Thymus (tissue), 11 donors: ENCODE results near the gene MUC5B. TPM values are rescaled to one million over a fixed set of nuclear protein-coding genes. Genes with fewer than 3 reads are reported as not detected.
"Not testable (repeated sequence)": the region's sequence is repeated elsewhere in the genome, so short reads cannot be mapped to it uniquely, and the experiment has no call there.

Experiments used
- DNase-seq, 9 donors: peaks; one replicate each; pipeline ENCODE4 v3.0.0-alpha.2; 2013; ENCODE audit warnings: low spot score in 9 of 9, low read depth in 6 of 9, missing footprints in 1 of 9
- H3K27ac ChIP-seq, 2 donors: one replicate each; pipeline ENCODE4 v1.5.1; 2013; ENCODE audit warnings: control low read depth in 1 of 2, low read depth in 1 of 2, low read length in 1 of 2, mild to moderate bottlenecking in 1 of 2, moderate library complexity in 1 of 2
- H3K27me3 ChIP-seq, 2 donors: one replicate each; pipeline ENCODE4 v1.5.1; 2013; ENCODE audit warnings: low read length in 1 of 2; ENCODE audit not compliant: control insufficient read depth in 2 of 2, insufficient read depth in 1 of 2
- H3K36me3 ChIP-seq, 2 donors: one replicate each; pipeline ENCODE4 v1.5.1; 2013; ENCODE audit warnings: low read length in 1 of 2, mild to moderate bottlenecking in 1 of 2, moderate library complexity in 1 of 2; ENCODE audit not compliant: control insufficient read depth in 2 of 2, insufficient read depth in 2 of 2
- H3K4me1 ChIP-seq, 2 donors: one replicate each; pipeline ENCODE4 v1.5.1; 2013; ENCODE audit warnings: low read length in 2 of 2; ENCODE audit not compliant: control insufficient read depth in 2 of 2, insufficient read depth in 2 of 2
- H3K4me3 ChIP-seq, 2 donors: one replicate each; pipeline ENCODE4 v1.5.1; 2013; ENCODE audit warnings: low read length in 2 of 2, control low read depth in 1 of 2, mild to moderate bottlenecking in 1 of 2
- H3K9me3 ChIP-seq, 2 donors: one replicate each; pipeline ENCODE4 v1.5.1; 2013; ENCODE audit warnings: low read length in 1 of 2, mild to moderate bottlenecking in 1 of 2; ENCODE audit not compliant: control insufficient read depth in 2 of 2, insufficient read depth in 1 of 2
- WGBS: extraction: QIAGEN DNeasy Blood & Tissue Kit; methylation state at CpG from one replicate; pipeline ENCODE4 v1.1.7; 2013; 5-methylcytosine and 5-hydroxymethylcytosine counted together
- polyA plus RNA-seq: library from polyadenylated mRNA; stranded (reverse); fragments of 200-250 nt; gene quantifications from one replicate; pipeline ENCODE4 v1.2.3, GENCODE V29; 2013
- total RNA-seq: library from RNA; stranded (reverse); fragments of 120-200 nt; gene quantifications from one replicate; pipeline ENCODE4 v1.2.4, GENCODE V29; 2013
- donor health status: healthy.

MUC5B gene
- total and polyA plus RNA-seq, 2 donors, result under 0.01 to 0.02 TPM

DNA sequence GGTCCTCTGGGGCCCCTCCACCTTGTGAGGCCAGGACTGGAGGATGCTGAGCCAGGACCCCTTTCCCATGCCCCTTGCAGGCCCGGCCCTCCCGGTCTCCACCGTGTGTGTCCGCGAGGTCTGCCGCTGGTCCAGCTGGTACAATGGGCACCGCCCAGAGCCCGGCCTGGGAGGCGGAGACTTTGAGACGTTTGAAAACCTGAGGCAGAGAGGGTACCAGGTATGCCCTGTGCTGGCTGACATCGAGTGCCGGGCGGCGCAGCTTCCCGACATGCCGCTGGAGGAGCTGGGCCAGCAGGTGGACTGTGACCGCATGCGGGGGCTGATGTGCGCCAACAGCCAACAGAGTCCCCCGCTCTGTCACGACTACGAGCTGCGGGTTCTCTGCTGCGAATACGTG, 17.9 kb downstream of the MUC5B start:
- Histone ChIP-seq H3K9me3 (peaks cover 8 to 42% of the 10 kb centered on the region in 2 donors), H3K27ac (no peak overlapping the region), H3K4me3 (no peak overlapping the region), H3K36me3 (no peaks in the 10 kb centered on the region), H3K4me1 (no peaks in the 10 kb centered on the region), H3K27me3 (no peaks in the 10 kb centered on the region)
- no peak for DNase-seq
- WGBS, result 97% methylated on average over 25 of the region's 25 CpGs

DNA sequence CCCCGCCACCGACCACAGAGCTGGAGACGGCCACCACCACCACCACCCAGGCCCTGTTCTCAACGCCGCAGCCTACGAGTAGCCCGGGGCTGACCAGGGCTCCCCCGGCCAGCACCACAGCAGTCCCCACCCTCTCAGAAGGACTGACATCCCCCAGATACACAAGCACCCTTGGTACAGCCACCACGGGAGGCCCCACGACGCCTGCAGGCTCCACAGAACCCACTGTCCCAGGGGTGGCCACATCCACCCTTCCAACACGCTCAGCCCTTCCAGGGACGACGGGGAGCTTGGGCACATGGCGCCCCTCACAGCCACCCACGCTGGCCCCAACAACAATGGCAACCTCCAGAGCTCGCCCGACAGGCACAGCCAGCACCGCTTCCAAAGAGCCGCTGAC, 18.8 kb downstream of the MUC5B start:
- Histone ChIP-seq H3K4me3 (no peak overlapping the region), H3K27ac (no peak overlapping the region), H3K4me1 (no peaks in the 10 kb centered on the region), H3K36me3 (no peaks in the 10 kb centered on the region), H3K27me3 (no peaks in the 10 kb centered on the region), H3K9me3 (peaks cover 12 to 50% of the 10 kb centered on the region in 2 donors)
- no peak for DNase-seq
- 96% methylated on average over 20 of the region's 20 CpGs for WGBS

DNA sequence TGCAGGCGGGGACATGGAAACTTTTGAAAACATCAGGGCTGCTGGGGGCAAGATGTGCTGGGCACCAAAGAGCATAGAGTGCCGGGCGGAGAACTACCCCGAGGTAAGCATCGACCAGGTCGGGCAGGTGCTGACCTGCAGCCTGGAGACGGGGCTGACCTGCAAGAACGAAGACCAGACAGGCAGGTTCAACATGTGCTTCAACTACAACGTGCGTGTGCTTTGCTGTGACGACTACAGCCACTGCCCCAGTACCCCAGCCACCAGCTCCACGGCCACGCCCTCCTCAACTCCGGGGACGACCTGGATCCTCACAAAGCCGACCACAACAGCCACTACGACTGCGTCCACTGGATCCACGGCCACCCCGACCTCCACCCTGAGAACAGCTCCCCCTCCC, 19.4 kb downstream of the MUC5B start:
- Histone ChIP-seq H3K9me3 (peaks cover 12 to 50% of the 10 kb centered on the region in 2 donors), H3K27ac (no peak overlapping the region), H3K27me3 (no peaks in the 10 kb centered on the region), H3K4me3 (no peak overlapping the region), H3K4me1 (no peaks in the 10 kb centered on the region), H3K36me3 (no peaks in the 10 kb centered on the region)
- WGBS, result 94% methylated on average over 20 of the region's 20 CpGs
- no peak for DNase-seq

DNA sequence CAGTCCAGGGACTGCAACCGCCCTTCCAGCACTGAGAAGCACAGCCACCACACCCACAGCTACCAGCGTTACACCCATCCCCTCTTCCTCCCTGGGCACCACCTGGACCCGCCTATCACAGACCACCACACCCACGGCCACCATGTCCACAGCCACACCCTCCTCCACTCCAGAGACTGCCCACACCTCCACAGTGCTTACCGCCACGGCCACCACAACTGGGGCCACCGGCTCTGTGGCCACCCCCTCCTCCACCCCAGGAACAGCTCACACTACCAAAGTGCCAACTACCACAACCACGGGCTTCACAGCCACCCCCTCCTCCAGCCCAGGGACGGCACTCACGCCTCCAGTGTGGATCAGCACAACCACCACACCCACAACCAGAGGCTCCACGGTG, 19.9 kb downstream of the MUC5B start:
- H3K36me3 ChIP-seq, H3K4me3 ChIP-seq, DNase-seq, H3K27ac ChIP-seq, H3K27me3 ChIP-seq, H3K4me1 ChIP-seq: not testable (repeated sequence)
- H3K9me3 ChIP-seq, result peaks cover 12 to 50% of the 10 kb centered on the region in 2 donors
- WGBS, result 99% methylated on average over 8 of the region's 11 CpGs

DNA sequence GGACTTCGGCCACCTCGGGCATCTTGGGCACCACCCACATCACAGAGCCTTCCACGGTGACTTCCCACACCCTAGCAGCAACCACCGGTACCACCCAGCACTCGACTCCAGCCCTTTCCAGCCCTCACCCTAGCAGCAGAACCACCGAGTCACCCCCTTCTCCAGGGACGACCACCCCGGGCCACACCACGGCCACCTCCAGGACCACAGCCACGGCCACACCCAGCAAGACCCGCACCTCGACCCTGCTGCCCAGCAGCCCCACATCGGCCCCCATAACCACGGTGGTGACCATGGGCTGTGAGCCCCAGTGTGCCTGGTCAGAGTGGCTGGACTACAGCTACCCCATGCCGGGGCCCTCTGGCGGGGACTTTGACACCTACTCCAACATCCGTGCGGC, 20.7 kb downstream of the MUC5B start:
- 98% methylated on average over 12 of the region's 18 CpGs for WGBS
- H3K4me1 ChIP-seq, H3K36me3 ChIP-seq, DNase-seq, H3K27me3 ChIP-seq, H3K4me3 ChIP-seq, H3K27ac ChIP-seq: not testable (repeated sequence)
- H3K9me3 ChIP-seq, result peaks cover 10 to 53% of the 10 kb centered on the region in 2 donors

DNA sequence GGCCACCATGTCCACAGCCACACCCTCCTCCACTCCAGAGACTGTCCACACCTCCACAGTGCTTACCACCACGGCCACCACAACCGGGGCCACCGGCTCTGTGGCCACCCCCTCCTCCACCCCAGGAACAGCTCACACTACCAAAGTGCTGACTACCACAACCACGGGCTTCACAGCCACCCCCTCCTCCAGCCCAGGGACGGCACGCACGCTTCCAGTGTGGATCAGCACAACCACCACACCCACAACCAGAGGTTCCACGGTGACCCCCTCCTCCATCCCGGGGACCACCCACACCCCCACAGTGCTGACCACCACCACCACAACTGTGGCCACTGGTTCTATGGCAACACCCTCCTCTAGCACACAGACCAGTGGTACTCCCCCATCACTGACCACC, 21.7 kb downstream of the MUC5B start:
- not testable (repeated sequence) for H3K4me3 ChIP-seq, H3K36me3 ChIP-seq, H3K27me3 ChIP-seq, H3K4me1 ChIP-seq, DNase-seq, H3K27ac ChIP-seq
- H3K9me3 ChIP-seq, result peaks cover 10 to 54% of the 10 kb centered on the region in 2 donors
- 98% methylated on average over 9 of the region's 9 CpGs for WGBS

DNA sequence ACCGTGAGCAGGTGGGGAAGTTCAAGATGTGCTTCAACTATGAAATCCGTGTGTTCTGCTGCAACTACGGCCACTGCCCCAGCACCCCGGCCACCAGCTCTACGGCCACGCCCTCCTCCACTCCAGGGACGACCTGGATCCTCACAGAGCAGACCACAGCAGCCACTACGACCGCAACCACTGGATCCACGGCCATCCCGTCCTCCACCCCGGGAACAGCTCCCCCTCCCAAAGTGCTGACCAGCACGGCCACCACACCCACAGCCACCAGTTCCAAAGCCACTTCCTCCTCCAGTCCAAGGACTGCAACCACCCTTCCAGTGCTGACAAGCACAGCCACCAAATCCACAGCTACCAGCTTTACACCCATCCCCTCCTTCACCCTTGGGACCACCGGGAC, 22.9 kb downstream of the MUC5B start:
- not testable (repeated sequence) for H3K27ac ChIP-seq, H3K4me3 ChIP-seq, H3K27me3 ChIP-seq, H3K4me1 ChIP-seq, H3K36me3 ChIP-seq, DNase-seq
- peaks cover 10 to 52% of the 10 kb centered on the region in 2 donors for H3K9me3 ChIP-seq
- WGBS, result 95% methylated on average over 12 of the region's 14 CpGs

DNA sequence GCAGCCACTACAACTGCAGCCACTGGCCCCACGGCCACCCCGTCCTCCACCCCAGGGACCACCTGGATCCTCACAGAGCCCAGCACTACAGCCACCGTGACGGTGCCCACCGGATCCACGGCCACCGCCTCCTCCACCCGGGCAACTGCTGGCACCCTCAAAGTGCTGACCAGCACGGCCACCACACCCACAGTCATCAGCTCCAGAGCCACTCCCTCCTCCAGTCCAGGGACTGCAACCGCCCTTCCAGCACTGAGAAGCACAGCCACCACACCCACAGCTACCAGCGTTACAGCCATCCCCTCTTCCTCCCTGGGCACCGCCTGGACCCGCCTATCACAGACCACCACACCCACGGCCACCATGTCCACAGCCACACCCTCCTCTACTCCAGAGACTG, 23.4 kb downstream of the MUC5B start:
- WGBS, result 87% methylated on average over 14 of the region's 14 CpGs
- not testable (repeated sequence) for DNase-seq

DNA sequence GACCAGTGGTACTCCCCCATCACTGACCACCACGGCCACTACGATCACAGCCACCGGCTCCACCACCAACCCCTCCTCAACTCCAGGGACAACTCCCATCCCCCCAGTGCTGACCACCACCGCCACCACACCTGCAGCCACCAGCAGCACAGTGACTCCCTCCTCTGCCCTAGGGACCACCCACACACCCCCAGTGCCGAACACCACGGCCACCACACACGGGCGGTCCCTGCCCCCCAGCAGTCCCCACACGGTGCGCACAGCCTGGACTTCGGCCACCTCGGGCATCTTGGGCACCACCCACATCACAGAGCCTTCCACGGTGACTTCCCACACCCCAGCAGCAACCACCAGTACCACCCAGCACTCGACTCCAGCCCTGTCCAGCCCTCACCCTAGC, 24.2 kb downstream of the MUC5B start:
- H3K4me1 ChIP-seq, H3K27me3 ChIP-seq, H3K27ac ChIP-seq, H3K4me3 ChIP-seq, DNase-seq, H3K36me3 ChIP-seq: not testable (repeated sequence)
- 91% methylated on average over 14 of the region's 14 CpGs for WGBS
- H3K9me3 ChIP-seq, result peaks cover 13 to 52% of the 10 kb centered on the region in 2 donors

More for the DNA sequence above, 23.4 kb downstream of the MUC5B start:
- H3K4me3 ChIP-seq, H3K36me3 ChIP-seq, H3K27me3 ChIP-seq, H3K27ac ChIP-seq, H3K4me1 ChIP-seq: not testable (repeated sequence)
- H3K9me3 ChIP-seq, result peaks cover 13 to 52% of the 10 kb centered on the region in 2 donors

DNA sequence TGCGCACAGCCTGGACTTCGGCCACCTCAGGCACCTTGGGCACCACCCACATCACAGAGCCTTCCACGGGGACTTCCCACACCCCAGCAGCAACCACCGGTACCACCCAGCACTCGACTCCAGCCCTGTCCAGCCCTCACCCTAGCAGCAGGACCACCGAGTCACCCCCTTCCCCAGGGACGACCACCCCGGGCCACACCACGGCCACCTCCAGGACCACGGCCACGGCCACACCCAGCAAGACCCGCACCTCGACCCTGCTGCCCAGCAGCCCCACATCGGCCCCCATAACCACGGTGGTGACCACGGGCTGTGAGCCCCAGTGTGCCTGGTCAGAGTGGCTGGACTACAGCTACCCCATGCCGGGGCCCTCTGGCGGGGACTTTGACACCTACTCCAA, 26.1 kb downstream of the MUC5B start:
- H3K36me3 ChIP-seq, H3K4me3 ChIP-seq, DNase-seq, H3K27me3 ChIP-seq, H3K4me1 ChIP-seq, H3K27ac ChIP-seq: not testable (repeated sequence)
- over 99% methylated on average over 12 of the region's 18 CpGs for WGBS
- H3K9me3 ChIP-seq, result peaks cover 9 to 52% of the 10 kb centered on the region in 2 donors
